CD4-positive, alpha-beta T cell treated with Interleukin-17A for 1 hour (primary cell): ENCODE measurements around the gene S100A9.
"Not testable (repeated sequence)": the region's sequence is repeated elsewhere in the genome, so short reads cannot be mapped to it uniquely, and the experiment has no call there.

Experiments
- DNase-seq: peaks from one replicate; pipeline ENCODE4 v3.0.0-alpha.2; 2020

The S100A9 gene

GRCh38 chr1:153345187-153346076 lies 12.2 kb upstream of the S100A9 start:
- no peak for DNase-seq

- DNase-seq, result no peak
These were observed 11.5 kb upstream of the S100A9 start for GRCh38 chr1:153346077-153346723.

GRCh38 chr1:153347049-153347448 lies 10.6 kb upstream of the S100A9 start:
- DNase-seq, result not testable (repeated sequence)

- no peak for DNase-seq
These were observed 9.8 kb upstream of the S100A9 start for GRCh38 chr1:153347856-153348255.

- DNase-seq, result no peak
These were observed 8.9 kb upstream of the S100A9 start, which contains the start of gene PGLYRP4 for GRCh38 chr1:153348511-153349362. TSS of gene PGLYRP4 (minus strand) at chr1:153348841. CDS start at chr1:153347932, 909 bp downstream.

GRCh38 chr1:153349363-153350320 lies 8.0 kb upstream of the S100A9 start:
- no peak for DNase-seq

GRCh38 chr1:153350321-153350957 lies 7.2 kb upstream of the S100A9 start:
- DNase-seq, result no peak

GRCh38 chr1:153352523-153352922 lies 5.1 kb upstream of the S100A9 start:
- peak; percentile 65 for DNase-seq

- DNase-seq, result no peak
These were observed 4.3 kb upstream of the S100A9 start for GRCh38 chr1:153353226-153353947.

- DNase-seq, result no peak
These were observed 3.0 kb upstream of the S100A9 start for GRCh38 chr1:153354515-153355193.

GRCh38 chr1:153355445-153356071 lies 2.1 kb upstream of the S100A9 start:
- peak; percentile 47 for DNase-seq

- DNase-seq, result no peak
These were observed 1.1 kb upstream of the S100A9 start for GRCh38 chr1:153356392-153357075.

DNA sequence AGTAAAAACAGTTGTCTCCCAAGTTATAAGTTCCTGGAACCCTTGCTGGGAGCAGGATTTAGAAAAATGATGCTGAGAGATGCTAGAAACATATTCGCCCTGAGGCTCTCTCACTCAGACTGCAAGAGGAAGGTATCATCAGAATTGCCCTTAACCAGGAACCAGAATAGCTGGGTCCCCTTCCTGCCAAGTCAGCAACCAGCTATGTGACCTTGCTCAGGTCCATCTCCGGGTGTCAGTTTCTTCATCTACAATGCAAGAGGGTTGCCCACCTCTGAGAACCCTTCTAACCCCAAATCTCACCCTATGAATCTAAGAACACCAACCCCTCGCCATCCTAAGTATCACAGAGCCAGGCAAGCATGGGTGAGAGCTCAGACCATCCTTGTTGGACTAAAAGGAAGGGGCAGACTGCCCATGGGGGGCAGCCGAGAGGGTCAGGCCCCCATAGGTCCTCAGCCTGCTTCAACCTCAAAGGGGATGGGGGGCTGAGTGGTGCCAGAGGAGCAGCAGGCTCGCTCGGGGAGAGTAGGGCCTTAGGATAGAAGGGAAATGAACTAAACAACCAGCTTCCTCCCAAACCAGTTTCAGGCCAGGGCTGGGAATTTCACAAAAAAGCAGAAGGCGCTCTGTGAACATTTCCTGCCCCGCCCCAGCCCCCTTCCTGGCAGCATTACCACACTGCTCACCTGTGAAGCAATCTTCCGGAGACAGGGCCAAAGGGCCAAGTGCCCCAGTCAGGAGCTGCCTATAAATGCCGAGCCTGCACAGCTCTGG lies 390 bp upstream of the S100A9 start:
- peak; percentile 23 for DNase-seq

DNA sequence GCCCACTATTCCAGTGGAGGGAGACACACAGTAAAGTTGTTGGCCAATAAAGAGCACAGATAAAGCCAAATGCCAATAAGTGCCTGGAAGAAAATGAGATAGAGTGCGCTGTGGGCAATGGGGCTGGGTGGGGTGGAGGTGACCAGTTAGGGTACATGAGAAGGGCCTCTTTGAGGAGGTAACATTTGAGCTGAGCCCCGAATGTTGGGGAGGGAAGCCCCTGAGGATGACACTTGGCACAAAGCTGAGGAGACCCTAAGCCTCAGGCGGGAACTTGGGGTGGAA lies 979 bp downstream of the S100A9 start:
- no peak for DNase-seq

GRCh38 chr1:153359241-153359640 lies 1.6 kb downstream of the S100A9 start:
- DNase-seq, result no peak

DNA sequence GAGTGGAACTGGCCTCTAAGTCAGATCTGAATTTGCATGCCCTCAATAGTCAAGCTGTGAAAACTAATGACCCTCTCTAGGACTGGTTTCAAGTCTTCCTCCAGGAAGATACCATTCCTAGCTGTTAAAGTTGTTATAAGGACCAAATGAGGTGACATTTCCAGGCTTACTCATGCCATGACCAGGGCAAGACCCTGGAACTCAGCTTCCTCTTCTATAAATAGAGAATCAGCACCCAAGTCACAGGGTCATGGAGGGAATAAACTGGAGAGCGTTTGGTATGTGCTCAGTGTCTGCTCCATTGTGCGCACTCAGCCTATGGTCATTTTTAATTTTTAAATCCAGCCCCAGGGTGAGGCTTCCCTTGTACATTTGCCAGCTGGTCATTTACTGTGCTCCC lies 2.5 kb downstream of the S100A9 start:
- DNase-seq, result no peak

- no peak for DNase-seq
These were observed 3.2 kb downstream of the S100A9 start for GRCh38 chr1:153360592-153361479.
